Osteoblast (primary cell): ENCODE results near the gene HDDC3. TPM values are rescaled to one million over a fixed set of nuclear protein-coding genes. Genes with fewer than 3 reads are reported as not detected.

ENCODE experiments used
- DNase-seq: peaks from one replicate; pipeline ENCODE4 v3.0.0; 2011; ENCODE audit warnings: low spot score, mixed read lengths; ENCODE audit not compliant: insufficient read length; ENCODE audit errors: missing footprints
- H2AFZ ChIP-seq: 2 replicates; pipeline ENCODE4 v1.6.0; 2011; ENCODE audit warnings: mild to moderate bottlenecking, low read length
- H3K27ac ChIP-seq: 2 replicates; pipeline ENCODE4 v1.5.1; 2011; ENCODE audit warnings: mild to moderate bottlenecking, low read depth, low read length, moderate library complexity
- H3K27me3 ChIP-seq: 2 replicates; pipeline ENCODE4 v1.6.0; 2012; ENCODE audit warnings: mild to moderate bottlenecking, control low read depth, inconsistent platforms, low read length, moderate library complexity; ENCODE audit not compliant: insufficient read depth
- H3K36me3 ChIP-seq: 2 replicates; pipeline ENCODE4 v1.5.1; 2011; ENCODE audit warnings: mild to moderate bottlenecking, low read length, control low read depth, moderate library complexity; ENCODE audit not compliant: insufficient read depth
- H3K4me1 ChIP-seq: 2 replicates; pipeline ENCODE4 v1.5.1; 2011; ENCODE audit warnings: mild to moderate bottlenecking, low read length, control low read depth, moderate library complexity; ENCODE audit not compliant: insufficient read depth
- H3K4me2 ChIP-seq: 2 replicates; pipeline ENCODE4 v1.6.0; 2011; ENCODE audit warnings: mild to moderate bottlenecking, low read length; ENCODE audit not compliant: insufficient read depth
- H3K4me3 ChIP-seq: fragments of 200-600 bp; sonication (generic); 3 replicates; pipeline ENCODE4 v1.5.1; 2012; ENCODE audit warnings: mild to moderate bottlenecking, low read length, inconsistent platforms; ENCODE audit not compliant: insufficient read depth
- H3K79me2 ChIP-seq: 2 replicates; pipeline ENCODE4 v1.6.0; 2012; ENCODE audit warnings: mild to moderate bottlenecking, low read length, control low read depth, inconsistent platforms; ENCODE audit not compliant: insufficient read depth
- H3K9me3 ChIP-seq: 2 replicates; pipeline ENCODE4 v1.5.1; 2011; ENCODE audit warnings: low read depth, low read length, control low read depth
- H4K20me1 ChIP-seq: 2 replicates; pipeline ENCODE4 v1.6.0; 2012; ENCODE audit warnings: mild to moderate bottlenecking, low read length, control low read depth; ENCODE audit not compliant: insufficient read depth
- CTCF ChIP-seq: IDR thresholded peaks from 2 replicates; pipeline ENCODE4 v1.5.1; 2011; ENCODE audit warnings: mild to moderate bottlenecking, low read depth, low read length, moderate library complexity; ENCODE audit errors: extremely low read depth
- total RNA-seq: library from RNA; depleted of rRNA; stranded (reverse); fragments of >200 nt; gene quantifications from 2 replicates; pipeline ENCODE4 v1.2.3, GENCODE V29; 2012

The HDDC3 gene
- total RNA-seq, 1 donor, result 11.6 TPM

DNA sequence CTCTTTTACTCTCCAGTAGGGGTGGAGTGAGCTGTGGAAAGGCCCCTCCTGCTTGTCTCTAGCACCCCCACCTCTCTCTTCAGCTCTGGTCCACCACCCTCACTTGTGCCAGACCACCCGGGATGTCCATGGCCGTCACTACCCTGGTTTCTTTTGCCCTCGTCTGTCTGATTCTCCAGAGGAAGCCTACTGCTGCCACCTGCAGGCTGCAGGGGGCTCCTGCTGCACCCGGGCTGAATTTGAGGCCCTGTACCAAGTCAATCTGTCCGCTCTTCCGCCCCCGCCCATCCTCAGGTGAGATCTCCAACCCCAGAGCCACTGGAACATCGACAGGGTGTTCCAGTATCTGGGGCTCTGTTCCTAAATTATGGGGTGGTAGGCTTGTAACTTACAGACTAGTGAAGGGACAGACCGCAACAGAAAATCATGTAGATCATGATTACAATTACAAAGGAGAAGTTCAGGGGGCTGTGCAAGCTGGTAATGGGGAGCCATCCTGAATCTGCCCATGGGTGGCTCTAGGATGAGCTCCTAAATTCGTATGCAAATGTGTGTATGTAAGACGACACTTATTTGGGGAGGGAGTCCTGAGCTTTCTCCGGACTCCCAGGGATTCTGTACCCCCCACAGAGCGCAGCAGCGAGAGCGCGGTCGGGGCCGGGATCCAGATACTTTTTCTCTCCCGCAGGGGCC is 2.1 kb upstream of the HDDC3 start:
- Histone ChIP-seq H3K79me2 (peaks cover 26% of the 10 kb centered on the region), H3K27me3 (no peaks in the 10 kb centered on the region), H3K36me3 (peaks cover 25% of the 10 kb centered on the region), H3K9me3 (no peaks in the 10 kb centered on the region), H4K20me1 (peaks cover 4% of the 10 kb centered on the region), H2AFZ (peak overlapping the region; percentile 82), H3K4me2 (peak overlapping the region; percentile 77), H3K27ac (peak overlapping the region; percentile 64), H3K4me1 (peaks cover 36% of the 10 kb centered on the region), H3K4me3 (peak overlapping the region; percentile 86)
- peak; percentile 93 for TF ChIP-seq CTCF
- peak; percentile 97 for DNase-seq

DNA sequence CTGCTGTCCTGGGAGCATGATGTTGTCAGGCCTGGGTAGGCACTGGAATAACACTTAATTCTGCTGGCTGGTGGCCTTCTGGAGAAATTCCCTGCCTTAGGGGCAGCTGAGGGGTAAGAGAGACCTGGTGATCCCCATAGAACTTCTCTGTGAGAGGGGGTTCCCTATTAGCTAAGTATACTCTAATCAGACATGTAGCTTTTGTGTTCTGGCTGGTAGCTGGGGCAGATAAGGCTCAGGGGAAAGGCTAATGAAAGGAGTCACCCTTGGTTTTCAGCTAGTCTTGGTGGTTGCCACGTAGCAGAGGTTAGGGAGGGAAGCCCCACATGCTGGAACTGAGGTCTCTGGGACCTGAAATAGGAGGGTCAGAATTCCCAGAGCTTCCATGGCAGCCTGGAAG is 952 bp upstream of the HDDC3 start:
- no peak overlapping the region for H3K27ac ChIP-seq
- H3K79me2 ChIP-seq, result peaks cover 26% of the 10 kb centered on the region
- peaks cover 36% of the 10 kb centered on the region for H3K4me1 ChIP-seq
- H3K27me3 ChIP-seq, result no peaks in the 10 kb centered on the region
- H4K20me1 ChIP-seq, result peaks cover 3% of the 10 kb centered on the region
- H3K9me3 ChIP-seq, result no peaks in the 10 kb centered on the region
- no peak overlapping the region for H2AFZ ChIP-seq
- no peak overlapping the region for H3K4me2 ChIP-seq
- peak; percentile 46 for DNase-seq
- no peak for TF ChIP-seq CTCF
- peaks cover 17% of the 10 kb centered on the region for H3K36me3 ChIP-seq
- H3K4me3 ChIP-seq, result no peak overlapping the region

DNA sequence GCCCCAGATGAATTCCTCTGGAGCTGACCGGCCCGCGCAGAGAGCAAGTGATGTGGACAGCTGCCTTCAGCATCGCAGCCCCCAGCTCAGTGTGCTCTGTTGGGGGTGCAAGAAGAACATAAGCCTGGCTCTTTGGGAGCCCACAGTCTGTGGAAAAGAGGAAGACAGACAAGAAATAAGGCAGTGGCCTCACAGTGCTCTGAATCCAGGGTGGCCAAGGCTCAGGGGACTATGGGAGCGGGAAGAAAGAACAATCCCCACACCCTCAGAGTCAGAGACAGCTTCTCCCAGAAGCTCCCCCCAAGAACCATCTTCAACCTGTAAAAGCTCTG is 277 bp upstream of the HDDC3 start:
- no peaks in the 10 kb centered on the region for H3K27me3 ChIP-seq
- DNase-seq, result no peak
- no peak for TF ChIP-seq CTCF
- H2AFZ ChIP-seq, result peak overlapping the region; percentile 71
- H3K36me3 ChIP-seq, result peaks cover 11% of the 10 kb centered on the region
- H3K79me2 ChIP-seq, result peaks cover 24% of the 10 kb centered on the region
- no peak overlapping the region for H3K27ac ChIP-seq
- H3K4me2 ChIP-seq, result peak overlapping the region; percentile 100
- peaks cover 36% of the 10 kb centered on the region for H3K4me1 ChIP-seq
- H3K9me3 ChIP-seq, result no peaks in the 10 kb centered on the region
- no peaks in the 10 kb centered on the region for H4K20me1 ChIP-seq
- H3K4me3 ChIP-seq, result peak overlapping the region; percentile 91

- peaks cover 2% of the 10 kb centered on the region for H3K36me3 ChIP-seq
- peaks cover 17% of the 10 kb centered on the region for H3K79me2 ChIP-seq
- H3K4me1 ChIP-seq, result peaks cover 33% of the 10 kb centered on the region
- no peaks in the 10 kb centered on the region for H4K20me1 ChIP-seq
- H3K4me3 ChIP-seq, result peak overlapping the region; percentile 91
- TF ChIP-seq CTCF, result no peak
- H3K27ac ChIP-seq, result peak overlapping the region; percentile 62
- no peak for DNase-seq
- no peaks in the 10 kb centered on the region for H3K27me3 ChIP-seq
- H2AFZ ChIP-seq, result peak overlapping the region; percentile 92
- no peaks in the 10 kb centered on the region for H3K9me3 ChIP-seq
- H3K4me2 ChIP-seq, result peak overlapping the region; percentile 100
These were observed 848 bp downstream of the HDDC3 start for GRCh38 chr15:90931575-90931827.
